Vagina (tissue), 2 donors: Measurements from ENCODE around the gene CELSR3. TPM values are rescaled to one million over a fixed set of nuclear protein-coding genes. Genes with fewer than 3 reads are reported as not detected.

ENCODE experiments used
- DNase-seq, 2 donors: peaks; one replicate each; pipeline ENCODE4 v3.0.0-alpha.2; 2017; ENCODE audit errors: extremely low spot score in 2 of 2
- H3K27ac ChIP-seq: fragments of 200-600 bp; sonication (generic); one replicate; pipeline ENCODE4 v1.5.1; 2019
- H3K27me3 ChIP-seq: fragments of 200-600 bp; sonication (generic); one replicate; pipeline ENCODE4 v1.5.1; 2019
- H3K36me3 ChIP-seq, 2 donors: fragments of 200-600 bp; sonication (generic); one replicate each; pipeline ENCODE4 v1.5.1; 2017 to 2019
- H3K4me1 ChIP-seq: fragments of 200-600 bp; sonication (generic); one replicate; pipeline ENCODE4 v1.5.1; 2019
- H3K4me3 ChIP-seq, 2 donors: fragments of 200-600 bp; sonication (generic); 1 replicate in 1 of 2; 2 replicates in 1 of 2; pipeline ENCODE4 v1.5.1; 2016 to 2019
- H3K9me3 ChIP-seq: fragments of 200-600 bp; sonication (generic); one replicate; pipeline ENCODE4 v1.5.1; 2019
- CTCF ChIP-seq, 3 experiments: fragments of 450-650 bp in 2 of 3; fragments of 200-600 bp in 1 of 3; sonication (generic) in 1 of 3; IDR thresholded peaks; one replicate each; pipeline ENCODE4 v1.5.1; 2017 to 2019; ENCODE audit warnings: antibody characterized with exemption in 3 of 3, mild to moderate bottlenecking in 2 of 3, moderate library complexity in 2 of 3
- POLR2A ChIP-seq, 2 donors: fragments of 450-650 bp; IDR thresholded peaks; one replicate each; pipeline ENCODE4 v1.6.1; 2017; ENCODE audit warnings: antibody characterized with exemption in 2 of 2, mild to moderate bottlenecking in 2 of 2, moderate library complexity in 2 of 2
- POLR2AphosphoS5 ChIP-seq, 2 donors: sonication (generic); formaldehyde crosslinking; IDR thresholded peaks; one replicate each; pipeline ENCODE4 v1.9.0; 2017; ENCODE audit warnings: antibody characterized with exemption in 2 of 2, mild to moderate bottlenecking in 2 of 2, low read depth in 1 of 2; ENCODE audit not compliant: insufficient read depth in 1 of 2
- intact Hi-C: fragments of 100-400 bp; cut with DNase I; formaldehyde crosslinking; loops from one replicate; pipeline ENCODE4 v1.15.1; 2023
- total RNA-seq: library from RNA; depleted of rRNA; stranded (reverse); fragments of >200 nt; gene quantifications from one replicate; pipeline ENCODE4 v1.2.3, GENCODE V29; 2016

The CELSR3 gene
- total RNA-seq, 1 donor from 2014 or later: 2.2 TPM

- H3K4me1 ChIP-seq: peaks cover 66% of the 10 kb centered on the region
- no peaks in the 10 kb centered on the region for H3K27me3 ChIP-seq
- H3K9me3 ChIP-seq: no peaks in the 10 kb centered on the region
- TF ChIP-seq CTCF (IDR thresholded peaks at IDR 0.05) (no peak), POLR2A (IDR thresholded peaks at IDR 0.05) (no peak), POLR2AphosphoS5 (IDR thresholded peaks at IDR 0.05; ENCODE audit: insufficient read depth in 1 of 2, low read depth in 1 of 2) (no peak)
- peaks cover 0 to 58% of the 10 kb centered on the region in 2 donors for H3K36me3 ChIP-seq
- H3K27ac ChIP-seq: peak overlapping the region; percentile 94
- H3K4me3 ChIP-seq: no peak overlapping the region
- intact Hi-C loops: loop anchor here (2.0 kb wide), 1 partner anchor 35 kb away; no protein-coding TSS in a partner anchor
- DNase-seq: no peak
Observed at GRCh38 chr3:48599509-48600285, 63.0 kb downstream of the CELSR3 start.

DNA sequence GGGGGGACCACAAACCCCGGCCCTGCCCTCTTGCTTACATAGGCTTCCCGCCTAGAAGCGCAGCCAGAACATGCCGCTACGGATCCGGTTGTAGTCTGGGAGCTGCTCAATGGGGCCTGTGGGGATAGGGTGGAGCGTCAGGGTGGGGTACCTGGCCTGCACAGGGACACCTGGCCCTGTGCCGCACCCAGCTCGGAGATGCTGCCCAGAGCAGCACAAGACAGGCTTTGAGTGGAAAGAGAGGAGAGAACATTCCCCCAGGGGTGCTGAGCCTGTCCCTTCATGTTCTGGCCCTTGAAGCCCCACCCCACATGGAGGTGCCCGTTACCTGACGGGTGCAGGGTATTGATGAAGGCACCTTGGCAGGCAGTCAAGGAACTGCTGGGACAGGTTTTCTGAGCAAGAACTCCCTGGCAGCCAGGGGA, 63.6 kb downstream of the CELSR3 start:
- intact Hi-C loops: no loop called here
- TF ChIP-seq POLR2A (IDR thresholded peaks at IDR 0.05) (no peak), POLR2AphosphoS5 (IDR thresholded peaks at IDR 0.05; ENCODE audit: insufficient read depth in 1 of 2, low read depth in 1 of 2) (peak in 1 of 2 donors; percentile 20)
- Histone ChIP-seq H3K36me3 (peaks cover 0 to 52% of the 10 kb centered on the region in 2 donors), H3K27me3 (no peaks in the 10 kb centered on the region), H3K4me1 (peaks cover 72% of the 10 kb centered on the region), H3K27ac (peak overlapping the region; percentile 94), H3K4me3 (no peak overlapping the region), H3K9me3 (no peaks in the 10 kb centered on the region)
- peak in 1 of 2 donors; percentile 96 for DNase-seq

DNA sequence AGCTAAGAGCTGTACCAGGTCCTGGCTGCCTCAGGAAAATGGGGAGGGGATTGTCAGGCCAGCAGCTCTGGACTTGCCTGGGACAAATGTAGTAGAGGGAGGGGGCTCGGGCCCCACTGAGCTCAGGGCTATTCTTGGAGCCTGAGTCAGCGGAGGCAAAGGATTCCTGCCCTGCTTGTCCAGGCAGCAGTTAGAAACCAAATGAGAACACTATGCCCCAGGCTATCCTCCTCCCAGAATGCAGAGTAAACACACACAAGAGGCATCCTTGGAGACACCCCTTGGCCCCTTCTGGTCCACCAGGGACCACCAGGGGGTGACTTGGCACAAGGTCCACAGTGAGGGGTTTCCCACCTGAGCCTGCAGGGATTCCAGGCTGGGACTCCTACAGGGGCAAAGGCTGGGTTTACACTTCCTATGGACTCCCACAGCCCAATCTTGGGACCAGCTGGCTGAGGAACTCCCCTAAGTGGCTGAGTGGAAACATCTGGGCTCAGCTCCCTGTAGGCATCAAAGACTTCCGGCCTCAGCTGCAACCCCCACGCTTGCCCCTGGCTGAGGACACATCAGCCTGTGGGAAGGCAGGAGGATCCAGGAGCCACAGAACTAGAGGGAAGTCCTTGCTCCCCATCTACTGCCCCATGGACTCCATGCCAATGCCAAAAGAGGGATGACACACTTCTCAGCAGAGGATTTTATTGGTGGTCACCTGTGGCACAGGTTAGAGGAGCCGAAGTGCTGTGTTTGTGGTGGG, 64.2 kb downstream of the CELSR3 start:
- H3K4me3 ChIP-seq: peak overlapping the region in 1 of 2 donors; percentile 18
- no peaks in the 10 kb centered on the region for H3K27me3 ChIP-seq
- no peaks in the 10 kb centered on the region for H3K9me3 ChIP-seq
- H3K27ac ChIP-seq: peak overlapping the region; percentile 94
- intact Hi-C loops: no loop called here
- peak in 1 of 2 donors; percentile 95 for DNase-seq
- H3K4me1 ChIP-seq: peaks cover 78% of the 10 kb centered on the region
- peaks cover 0 to 46% of the 10 kb centered on the region in 2 donors for H3K36me3 ChIP-seq
- TF ChIP-seq POLR2A (IDR thresholded peaks at IDR 0.05) (no peak), POLR2AphosphoS5 (IDR thresholded peaks at IDR 0.05; ENCODE audit: insufficient read depth in 1 of 2, low read depth in 1 of 2) (peak; percentile 35 to 92)

DNA sequence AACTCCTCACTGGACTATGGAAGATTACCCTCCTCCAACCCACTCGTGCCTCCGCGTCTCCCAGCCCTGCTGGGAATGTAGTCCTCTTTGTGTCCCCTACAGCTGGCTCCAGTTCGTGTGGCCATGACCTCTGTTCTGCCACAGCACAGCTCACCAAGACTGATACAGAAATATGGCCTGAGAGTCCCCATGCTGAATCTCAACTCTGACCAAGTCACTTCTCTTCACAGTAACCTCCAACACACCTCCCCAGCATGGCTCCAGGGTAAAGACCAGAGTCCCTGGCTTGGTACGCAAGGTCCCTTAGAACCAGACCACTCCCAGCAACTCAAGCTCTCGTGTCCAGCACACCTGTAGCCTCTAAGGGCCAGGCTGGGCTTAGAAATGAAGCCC, 65.3 kb downstream of the CELSR3 start:
- Histone ChIP-seq H3K27me3 (no peaks in the 10 kb centered on the region), H3K4me1 (peaks cover 85% of the 10 kb centered on the region), H3K36me3 (peaks cover 0 to 39% of the 10 kb centered on the region in 2 donors), H3K9me3 (no peaks in the 10 kb centered on the region), H3K4me3 (no peak overlapping the region), H3K27ac (peak overlapping the region; percentile 94)
- DNase-seq: no peak
- intact Hi-C loops: no loop called here
- TF ChIP-seq POLR2AphosphoS5 (IDR thresholded peaks at IDR 0.05; ENCODE audit: insufficient read depth in 1 of 2, low read depth in 1 of 2) (no peak), POLR2A (IDR thresholded peaks at IDR 0.05) (no peak), CTCF (IDR thresholded peaks at IDR 0.05) (no peak)

DNA sequence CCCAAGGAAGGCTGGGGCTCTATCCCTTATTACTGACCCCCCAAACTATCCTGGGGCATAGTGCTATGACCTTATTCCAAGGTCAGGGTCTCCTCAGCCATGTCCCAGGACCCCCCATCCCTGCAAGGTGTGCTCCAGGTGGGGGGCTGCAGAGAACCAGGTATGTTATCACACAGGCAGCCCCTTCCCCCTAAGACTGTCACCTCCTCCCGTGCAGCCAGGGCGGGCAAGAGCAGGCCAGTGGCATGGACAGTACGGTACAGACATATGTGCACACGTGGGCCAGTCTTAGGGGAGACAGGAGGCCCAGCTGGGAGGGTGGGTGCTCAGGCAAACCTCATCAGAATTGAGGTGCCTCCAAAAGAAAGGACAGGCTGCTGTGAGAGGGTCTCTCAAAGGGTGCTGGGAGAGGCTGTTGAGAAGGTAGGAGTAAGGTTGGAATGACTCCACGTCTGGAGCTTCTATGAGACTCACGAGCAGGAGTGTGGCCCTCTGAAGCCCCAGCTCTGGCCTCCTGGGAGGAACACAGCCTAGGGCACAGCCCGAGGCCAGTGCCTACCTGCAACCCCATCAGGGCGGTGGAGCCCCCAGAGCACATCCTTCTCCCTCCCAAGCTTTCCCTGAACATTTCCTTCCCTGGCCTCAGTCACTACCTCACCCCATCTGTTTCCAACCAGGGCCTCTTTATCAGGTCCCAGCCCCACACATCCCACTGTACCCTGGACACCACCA, 65.8 kb downstream of the CELSR3 start:
- intact Hi-C loops: no loop called here
- peaks cover 0 to 37% of the 10 kb centered on the region in 2 donors for H3K36me3 ChIP-seq
- no peak overlapping the region for H3K4me3 ChIP-seq
- H3K4me1 ChIP-seq: peaks cover 85% of the 10 kb centered on the region
- no peaks in the 10 kb centered on the region for H3K9me3 ChIP-seq
- H3K27me3 ChIP-seq: no peaks in the 10 kb centered on the region
- peak overlapping the region; percentile 94 for H3K27ac ChIP-seq
- DNase-seq: no peak
- TF ChIP-seq POLR2AphosphoS5 (IDR thresholded peaks at IDR 0.05; ENCODE audit: insufficient read depth in 1 of 2, low read depth in 1 of 2) (no peak), POLR2A (IDR thresholded peaks at IDR 0.05) (no peak), CTCF (IDR thresholded peaks at IDR 0.05) (no peak)
